Pancreas (tissue), 10 donors: ENCODE data around the gene ZBTB25. TPM values are rescaled to one million over a fixed set of nuclear protein-coding genes. Genes with fewer than 3 reads are reported as not detected.

Experiments
- ATAC-seq, 4 donors: fragments of 200-7000 bp; cut with Tn5 transposase; one replicate each; pipeline versions ENCODE4 v1.8.0 to v1.9.1; 2020; ENCODE audit warnings: mild to moderate bottlenecking in 4 of 4, moderate library complexity in 4 of 4
- DNase-seq, 6 donors: peaks; one replicate each; pipeline ENCODE4 v3.0.0-alpha.2; 2020
- FAIRE-seq: peaks from 2 replicates; lab custom pipeline; 2012; peaks lifted over from hg19 to GRCh38; lab: Jason Lieb, UNC
- H3K27ac ChIP-seq, 4 donors: fragments of 200-600 bp; sonication (generic); 1 replicate in 3 of 4; 2 replicates in 1 of 4; pipeline versions ENCODE4 v1.5.0 to v1.8.0; 2020
- H3K27me3 ChIP-seq, 4 donors: fragments of 200-600 bp; one replicate each; pipeline ENCODE4 v1.8.0; 2021
- H3K36me3 ChIP-seq, 3 donors: fragments of 200-600 bp; sonication (generic) in 1 of 3; one replicate each; pipeline versions ENCODE4 v1.5.0 to v1.8.0; 2020 to 2021
- H3K4me1 ChIP-seq, 3 donors: fragments of 200-600 bp; one replicate each; pipeline ENCODE4 v1.8.0; 2021
- H3K4me3 ChIP-seq, 4 donors: fragments of 200-600 bp; sonication (generic) in 2 of 4; one replicate each; pipeline versions ENCODE4 v1.5.0 to v1.8.0; 2020 to 2021
- H3K9me3 ChIP-seq, 4 donors: fragments of 200-600 bp; one replicate each; pipeline ENCODE4 v1.8.0; 2021
- WGBS, 2 donors: extraction: QIAGEN DNeasy Blood & Tissue Kit; methylation state at CpG; one replicate each; pipeline ENCODE4 v1.1.7; 2013; 5-methylcytosine and 5-hydroxymethylcytosine counted together
- intact Hi-C, 3 donors: fragments of 100-400 bp; cut with DNase I; formaldehyde crosslinking; loops; one replicate each; pipeline versions ENCODE4 v1.11.1 to v1.14.2; 2022
- polyA plus RNA-seq, 2 donors: library from polyadenylated mRNA; stranded (reverse); fragments of 200-250 nt; gene quantifications; one replicate each; pipeline ENCODE4 v1.2.3, GENCODE V29; 2013
- total RNA-seq, 6 donors: library from RNA; stranded (reverse); fragmentation: NEBNext Ultra II Directional in 4 of 6; extraction: Animal tissue kit (Norgen Biotek cat#: 25700) in 4 of 6; gene quantifications; one replicate each; pipeline versions ENCODE4 v1.2.1 to v1.2.4, GENCODE V29; 2021 to 2023
- TF ChIP-seq, protein P1 (sequence below), 4 donors: fragments of 200-600 bp; sonication (generic) in 3 of 4; IDR thresholded peaks; one replicate each; pipeline versions ENCODE4 v1.5.0 to v1.8.0; 2021; ENCODE audit warnings: antibody characterized with exemption in 4 of 4
- donor health status: healthy with polysubstance abuse.
- donor health status: DM: no; HTN: no; CAD: no; lungs with moderate emphysema.
- donor health status: DM: no; HTN: no; CAD: no.
- donor health status: control.
- donor health status: control.
- donor health status: Bipolar disorder and iron deficiency.
- donor health status: DM: yes; HTN: yes; CAD: no.
- donor health status: DM: no; HTN: no; CAD: no.
- donor health status: DM: no; HTN: no; CAD: no.
- donor health status: DM: yes; HTN: yes; CAD: no.

ZBTB25 gene
- total and polyA plus RNA-seq, 8 donors = 2.9 to 8.1 (median 5.6) TPM

DNA sequence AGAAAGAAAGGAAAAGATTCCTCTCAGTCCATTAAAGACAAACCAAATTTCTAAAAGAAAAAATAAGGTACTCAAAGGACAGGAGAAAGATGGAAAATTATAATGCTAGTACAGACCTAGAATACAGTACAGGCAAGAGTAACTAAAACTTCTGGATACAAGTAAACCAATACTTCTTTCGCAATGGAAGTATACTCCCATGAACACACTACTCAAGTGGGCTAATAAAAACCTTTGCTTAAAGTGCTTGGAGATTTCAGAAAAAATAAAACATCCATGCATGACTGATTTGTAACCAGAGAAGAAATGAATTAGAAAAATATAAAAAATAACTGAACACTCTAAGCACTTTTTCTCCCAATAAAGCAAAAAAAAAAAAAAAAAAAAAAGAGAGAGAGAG lies 3.5 kb downstream of the ZBTB25 start:
- H3K27ac ChIP-seq = no peak overlapping the region
- TF ChIP-seq, protein P1, sequence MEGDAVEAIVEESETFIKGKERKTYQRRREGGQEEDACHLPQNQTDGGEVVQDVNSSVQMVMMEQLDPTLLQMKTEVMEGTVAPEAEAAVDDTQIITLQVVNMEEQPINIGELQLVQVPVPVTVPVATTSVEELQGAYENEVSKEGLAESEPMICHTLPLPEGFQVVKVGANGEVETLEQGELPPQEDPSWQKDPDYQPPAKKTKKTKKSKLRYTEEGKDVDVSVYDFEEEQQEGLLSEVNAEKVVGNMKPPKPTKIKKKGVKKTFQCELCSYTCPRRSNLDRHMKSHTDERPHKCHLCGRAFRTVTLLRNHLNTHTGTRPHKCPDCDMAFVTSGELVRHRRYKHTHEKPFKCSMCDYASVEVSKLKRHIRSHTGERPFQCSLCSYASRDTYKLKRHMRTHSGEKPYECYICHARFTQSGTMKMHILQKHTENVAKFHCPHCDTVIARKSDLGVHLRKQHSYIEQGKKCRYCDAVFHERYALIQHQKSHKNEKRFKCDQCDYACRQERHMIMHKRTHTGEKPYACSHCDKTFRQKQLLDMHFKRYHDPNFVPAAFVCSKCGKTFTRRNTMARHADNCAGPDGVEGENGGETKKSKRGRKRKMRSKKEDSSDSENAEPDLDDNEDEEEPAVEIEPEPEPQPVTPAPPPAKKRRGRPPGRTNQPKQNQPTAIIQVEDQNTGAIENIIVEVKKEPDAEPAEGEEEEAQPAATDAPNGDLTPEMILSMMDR (IDR thresholded peaks at IDR 0.05) = no peak
- FAIRE-seq = no peak
- H3K4me1 ChIP-seq = peaks cover 12 to 20% (median 15%) of the 10 kb centered on the region in 3 donors
- H3K9me3 ChIP-seq = no peaks in the 10 kb centered on the region
- intact Hi-C loops = no loop called here
- no peak for DNase-seq
- no peak overlapping the region for H3K4me3 ChIP-seq
- WGBS, 2 donors = 89 to 100% methylated on average over 1 of the region's 1 CpG
- H3K27me3 ChIP-seq = no peaks in the 10 kb centered on the region
- H3K36me3 ChIP-seq = peaks cover 0 to 7% (median 0%) of the 10 kb centered on the region in 3 donors
- ATAC-seq = no peak

DNA sequence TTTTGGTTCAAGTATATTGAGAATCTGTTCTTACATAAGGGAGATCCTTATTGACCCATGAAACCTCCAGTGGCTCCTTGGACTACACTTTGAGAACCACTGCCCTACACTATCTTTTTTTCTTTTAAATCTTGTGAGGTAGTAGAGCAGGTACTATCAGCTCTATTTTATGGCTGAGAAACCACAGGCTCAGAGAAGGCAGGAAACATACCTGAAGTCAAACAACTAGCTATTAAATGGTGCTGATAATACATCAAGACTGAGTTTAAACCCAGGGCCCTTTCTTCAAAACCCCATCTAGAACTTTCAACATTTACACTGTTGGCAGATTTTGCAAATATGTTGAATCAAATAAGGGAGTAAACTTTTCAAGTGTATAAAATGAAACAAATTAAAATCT lies 6.9 kb downstream of the ZBTB25 start:
- no peak for FAIRE-seq
- H3K9me3 ChIP-seq = no peaks in the 10 kb centered on the region
- DNase-seq = no peak
- intact Hi-C loops = no loop called here
- no peaks in the 10 kb centered on the region for H3K27me3 ChIP-seq
- H3K36me3 ChIP-seq = peaks cover 0 to 7% (median 0%) of the 10 kb centered on the region in 3 donors
- H3K4me3 ChIP-seq = no peak overlapping the region
- H3K27ac ChIP-seq = no peak overlapping the region
- H3K4me1 ChIP-seq = peaks cover 4 to 12% (median 7%) of the 10 kb centered on the region in 3 donors
- ATAC-seq = no peak
- TF ChIP-seq, protein P1 (IDR thresholded peaks at IDR 0.05) = no peak

DNA sequence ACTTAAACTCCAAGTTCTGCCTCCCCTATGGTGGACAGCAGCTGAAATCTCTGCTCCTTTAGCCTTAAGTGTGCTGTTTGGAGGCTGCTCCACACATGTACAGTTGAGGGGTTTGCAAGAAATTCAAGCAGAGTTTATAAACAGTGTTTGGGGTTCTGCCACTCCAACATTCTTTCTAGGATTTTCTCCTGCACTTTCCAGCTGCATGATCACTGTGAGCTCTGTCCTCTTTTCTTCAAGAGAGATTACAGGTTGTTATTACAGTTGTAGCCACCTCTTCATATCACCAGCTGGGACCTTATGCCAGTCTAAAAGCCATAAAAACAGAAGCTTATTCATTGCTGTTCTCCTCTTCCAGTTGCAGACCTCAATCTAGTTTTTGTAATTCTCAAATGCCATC lies 8.4 kb downstream of the ZBTB25 start:
- intact Hi-C loops = no loop called here
- TF ChIP-seq, protein P1 (IDR thresholded peaks at IDR 0.05) = no peak
- Histone ChIP-seq H3K4me1 (no peaks in the 10 kb centered on the region), H3K27ac (no peak overlapping the region), H3K36me3 (peaks cover 0 to 7% (median 0%) of the 10 kb centered on the region in 3 donors), H3K27me3 (no peaks in the 10 kb centered on the region), H3K9me3 (no peaks in the 10 kb centered on the region), H3K4me3 (no peak overlapping the region)
- DNase-seq = no peak
- no peak for FAIRE-seq
- no peak for ATAC-seq

DNA sequence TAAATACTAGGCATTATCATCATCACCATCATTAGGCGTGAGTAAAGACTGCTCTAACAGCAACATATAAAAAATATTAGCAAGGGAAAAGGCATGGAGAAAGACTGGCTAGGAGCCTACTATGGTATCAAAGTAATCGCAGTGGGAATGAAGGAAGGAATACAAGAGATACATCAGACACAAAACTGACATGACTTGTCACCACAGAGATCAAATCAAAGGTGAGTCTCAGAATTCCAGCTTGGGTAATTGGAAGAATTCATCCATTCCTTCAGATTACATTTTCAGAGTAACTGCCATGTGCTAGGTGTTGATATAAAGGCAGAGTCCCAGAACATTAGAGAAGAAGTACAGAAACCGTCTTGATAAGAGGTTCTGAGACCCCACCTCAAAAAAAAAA lies 10.2 kb downstream of the ZBTB25 start:
- 83% methylated on average over 3 of the region's 3 CpGs for WGBS, 2 donors
- no peak for DNase-seq
- no peaks in the 10 kb centered on the region for H3K9me3 ChIP-seq

DNA sequence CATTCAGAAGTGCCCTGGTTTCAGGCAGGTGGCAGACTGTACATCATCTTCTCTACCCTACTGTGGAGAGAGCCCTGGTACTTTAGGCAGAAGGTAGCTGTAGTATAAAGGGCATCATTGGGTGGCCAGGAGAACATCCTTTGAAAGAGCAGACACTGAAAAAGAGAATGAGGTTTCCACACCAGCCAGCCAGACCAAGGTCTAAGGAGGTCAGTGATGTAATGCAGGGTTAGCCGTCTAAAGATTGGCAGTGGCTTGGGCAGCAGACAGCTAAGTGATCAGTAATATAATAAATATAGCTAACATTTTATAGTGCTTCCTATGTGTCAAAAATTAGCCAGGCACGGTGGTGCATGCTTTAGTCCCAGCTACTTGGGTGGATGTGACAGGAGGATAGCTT lies 12.0 kb downstream of the ZBTB25 start:
- DNase-seq (no peak), FAIRE-seq (no peak), ATAC-seq (no peak)
- H3K27me3 ChIP-seq = no peaks in the 10 kb centered on the region
- TF ChIP-seq, protein P1 (IDR thresholded peaks at IDR 0.05) = no peak
- no peak overlapping the region for H3K27ac ChIP-seq
- 75 to 80% methylated on average over 2 of the region's 2 CpGs for WGBS, 2 donors
- peaks cover 0 to 16% (median 0%) of the 10 kb centered on the region in 3 donors for H3K36me3 ChIP-seq
- intact Hi-C loops = no loop called here
- no peak overlapping the region for H3K4me3 ChIP-seq
- no peaks in the 10 kb centered on the region for H3K9me3 ChIP-seq
- no peaks in the 10 kb centered on the region for H3K4me1 ChIP-seq

More for the DNA sequence above, 10.2 kb downstream of the ZBTB25 start:
- intact Hi-C loops = no loop called here
- H3K36me3 ChIP-seq = peaks cover 0 to 14% (median 0%) of the 10 kb centered on the region in 3 donors
- H3K27ac ChIP-seq = no peak overlapping the region
- no peak for FAIRE-seq
- no peaks in the 10 kb centered on the region for H3K4me1 ChIP-seq
- no peak overlapping the region for H3K4me3 ChIP-seq
- no peak for ATAC-seq
- H3K27me3 ChIP-seq = no peaks in the 10 kb centered on the region
- TF ChIP-seq, protein P1 (IDR thresholded peaks at IDR 0.05) = no peak
